Measurements from ENCODE around the gene ZNF724. TPM values are rescaled to one million over a fixed set of nuclear protein-coding genes. Genes with fewer than 3 reads are reported as not detected.
"Not testable (repeated sequence)": the region's sequence is repeated elsewhere in the genome, so short reads cannot be mapped to it uniquely, and the experiment has no call there.

The ZNF724 gene
- polyA plus RNA-seq, 4 donors = 0.27 to 3.3 (median 1.1) TPM; not detected in 1

DNA sequence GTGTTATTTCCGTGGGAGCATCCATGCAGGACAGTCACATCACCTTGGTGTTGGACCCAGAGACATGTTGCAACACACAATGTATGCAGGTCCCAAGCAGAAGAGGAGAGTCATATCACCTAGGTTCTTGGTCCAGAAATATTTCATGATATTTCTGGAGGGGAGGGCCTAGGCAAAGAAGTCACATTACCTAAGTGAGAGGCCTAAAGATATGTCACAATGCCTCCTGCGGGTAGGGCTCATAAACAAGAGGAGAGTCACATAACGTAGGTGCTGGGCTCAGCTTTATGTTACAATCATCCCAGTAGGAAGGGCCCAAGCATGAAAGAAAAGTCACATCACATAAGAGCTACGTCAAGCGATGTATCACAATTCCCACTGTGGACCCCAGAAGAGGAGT lies 10.8 kb upstream of the ZNF724 start:
- peaks cover 0 to 2% of the 10 kb centered on the region in 2 donors for H3K9me3 ChIP-seq (ENCODE audit: control insufficient read depth in 2 of 2, insufficient read depth in 1 of 2, low read depth in 1 of 2, low read length in 1 of 2)
- 86 to 97% (median 92%) methylated on average over 5 of the region's 5 CpGs for WGBS, 3 donors
- no peaks in the 10 kb centered on the region for H3K4me1 ChIP-seq (ENCODE audit: control insufficient read depth in 3 of 3, insufficient read depth in 2 of 3, low read depth in 1 of 3, low read length in 2 of 3)
- no peak overlapping the region for H3K4me3 ChIP-seq (ENCODE audit: low read depth in 1 of 3, low read length in 3 of 3)
- H3K27ac ChIP-seq (ENCODE audit: low read depth in 1 of 3, low read length in 2 of 3) = no peak overlapping the region
- H3K36me3 ChIP-seq (ENCODE audit: control insufficient read depth in 3 of 3, insufficient read depth in 2 of 3, low read depth in 1 of 3, low read length in 3 of 3) = peaks cover 0 to 11% (median 4%) of the 10 kb centered on the region in 3 donors
- DNase-seq = no peak
- FAIRE-seq = no peak
- H3K27me3 ChIP-seq (ENCODE audit: control insufficient read depth in 3 of 3, insufficient read depth in 3 of 3, low read length in 3 of 3) = no peaks in the 10 kb centered on the region

- Histone ChIP-seq H3K4me3 (ENCODE audit: low read depth in 1 of 3, low read length in 3 of 3) (no peak overlapping the region), H3K36me3 (ENCODE audit: control insufficient read depth in 3 of 3, insufficient read depth in 2 of 3, low read depth in 1 of 3, low read length in 3 of 3) (peaks cover 0 to 11% (median 4%) of the 10 kb centered on the region in 3 donors), H3K27me3 (ENCODE audit: control insufficient read depth in 3 of 3, insufficient read depth in 3 of 3, low read length in 3 of 3) (no peaks in the 10 kb centered on the region), H3K9me3 (ENCODE audit: control insufficient read depth in 2 of 2, insufficient read depth in 1 of 2, low read depth in 1 of 2, low read length in 1 of 2) (peaks cover 0 to 2% of the 10 kb centered on the region in 2 donors), H3K4me1 (ENCODE audit: control insufficient read depth in 3 of 3, insufficient read depth in 2 of 3, low read depth in 1 of 3, low read length in 2 of 3) (no peaks in the 10 kb centered on the region), H3K27ac (ENCODE audit: low read depth in 1 of 3, low read length in 2 of 3) (no peak overlapping the region)
- DNase-seq (no peak), FAIRE-seq (no peak)
- WGBS, 3 donors = 88 to 97% (median 91%) methylated on average over 2 of the region's 2 CpGs
Measured at GRCh38 chr19:23259961-23260360, 9.8 kb upstream of the ZNF724 start.

- no peak for FAIRE-seq
- Histone ChIP-seq H3K4me3 (ENCODE audit: low read depth in 1 of 3, low read length in 3 of 3) (no peak overlapping the region), H3K27ac (ENCODE audit: low read depth in 1 of 3, low read length in 2 of 3) (no peak overlapping the region), H3K27me3 (ENCODE audit: control insufficient read depth in 3 of 3, insufficient read depth in 3 of 3, low read length in 3 of 3) (no peaks in the 10 kb centered on the region), H3K4me1 (ENCODE audit: control insufficient read depth in 3 of 3, insufficient read depth in 2 of 3, low read depth in 1 of 3, low read length in 2 of 3) (no peaks in the 10 kb centered on the region), H3K9me3 (ENCODE audit: control insufficient read depth in 2 of 2, insufficient read depth in 1 of 2, low read depth in 1 of 2, low read length in 1 of 2) (peaks cover 0 to 2% of the 10 kb centered on the region in 2 donors), H3K36me3 (ENCODE audit: control insufficient read depth in 3 of 3, insufficient read depth in 2 of 3, low read depth in 1 of 3, low read length in 3 of 3) (peaks cover 0 to 11% (median 4%) of the 10 kb centered on the region in 3 donors)
- 87 to 94% (median 92%) methylated on average over 4 of the region's 4 CpGs for WGBS, 3 donors
- no peak for DNase-seq
Measured at GRCh38 chr19:23255700-23256099, 5.5 kb upstream of the ZNF724 start.

GRCh38 chr19:23254141-23254910 lies 4.1 kb upstream of the ZNF724 start:
- no peak overlapping the region for H3K4me3 ChIP-seq (ENCODE audit: low read depth in 1 of 3, low read length in 3 of 3)
- peaks cover 0 to 5% (median 2%) of the 10 kb centered on the region in 3 donors for H3K36me3 ChIP-seq (ENCODE audit: control insufficient read depth in 3 of 3, insufficient read depth in 2 of 3, low read depth in 1 of 3, low read length in 3 of 3)
- no peak for FAIRE-seq
- WGBS, 3 donors = 18 to 43% (median 43%) methylated on average over 5 of the region's 5 CpGs
- H3K27me3 ChIP-seq (ENCODE audit: control insufficient read depth in 3 of 3, insufficient read depth in 3 of 3, low read length in 3 of 3) = no peaks in the 10 kb centered on the region
- H3K4me1 ChIP-seq (ENCODE audit: control insufficient read depth in 3 of 3, insufficient read depth in 2 of 3, low read depth in 1 of 3, low read length in 2 of 3) = no peaks in the 10 kb centered on the region
- no peak for DNase-seq
- H3K9me3 ChIP-seq (ENCODE audit: control insufficient read depth in 2 of 2, insufficient read depth in 1 of 2, low read depth in 1 of 2, low read length in 1 of 2) = peaks cover 0 to 2% of the 10 kb centered on the region in 2 donors
- H3K27ac ChIP-seq (ENCODE audit: low read depth in 1 of 3, low read length in 2 of 3) = no peak overlapping the region

GRCh38 chr19:23253256-23253655 lies 3.1 kb upstream of the ZNF724 start:
- H3K4me3 ChIP-seq (ENCODE audit: low read depth in 1 of 3, low read length in 3 of 3); H3K9me3 ChIP-seq (ENCODE audit: control insufficient read depth in 2 of 2, insufficient read depth in 1 of 2, low read depth in 1 of 2, low read length in 1 of 2); H3K36me3 ChIP-seq (ENCODE audit: control insufficient read depth in 3 of 3, insufficient read depth in 2 of 3, low read depth in 1 of 3, low read length in 3 of 3); H3K27me3 ChIP-seq (ENCODE audit: control insufficient read depth in 3 of 3, insufficient read depth in 3 of 3, low read length in 3 of 3); H3K27ac ChIP-seq (ENCODE audit: low read depth in 1 of 3, low read length in 2 of 3); H3K4me1 ChIP-seq (ENCODE audit: control insufficient read depth in 3 of 3, insufficient read depth in 2 of 3, low read depth in 1 of 3, low read length in 2 of 3); FAIRE-seq; DNase-seq: not testable (repeated sequence)
- WGBS, 3 donors = 57 to 68% (median 63%) methylated on average over 3 of the region's 3 CpGs

- Histone ChIP-seq H3K36me3 (ENCODE audit: control insufficient read depth in 3 of 3, insufficient read depth in 2 of 3, low read depth in 1 of 3, low read length in 3 of 3) (peaks cover 0 to 9% (median 6%) of the 10 kb centered on the region in 3 donors), H3K27ac (ENCODE audit: low read depth in 1 of 3, low read length in 2 of 3) (no peak overlapping the region), H3K4me3 (ENCODE audit: low read depth in 1 of 3, low read length in 3 of 3) (no peak overlapping the region), H3K9me3 (ENCODE audit: control insufficient read depth in 2 of 2, insufficient read depth in 1 of 2, low read depth in 1 of 2, low read length in 1 of 2) (peaks cover 0 to 27% of the 10 kb centered on the region in 2 donors), H3K4me1 (ENCODE audit: control insufficient read depth in 3 of 3, insufficient read depth in 2 of 3, low read depth in 1 of 3, low read length in 2 of 3) (no peaks in the 10 kb centered on the region), H3K27me3 (ENCODE audit: control insufficient read depth in 3 of 3, insufficient read depth in 3 of 3, low read length in 3 of 3) (no peaks in the 10 kb centered on the region)
- 97 to 100% (median 99%) methylated on average over 1 of the region's 1 CpG for WGBS, 3 donors
- FAIRE-seq = no peak
- no peak for DNase-seq
Measured at GRCh38 chr19:23241419-23241818, 8.8 kb downstream of the ZNF724 start.

- H3K9me3 ChIP-seq (ENCODE audit: control insufficient read depth in 2 of 2, insufficient read depth in 1 of 2, low read depth in 1 of 2, low read length in 1 of 2) = peaks cover 0 to 43% of the 10 kb centered on the region in 2 donors
Measured at GRCh38 chr19:23222998-23223652, 27.1 kb downstream of the ZNF724 start.

GRCh38 chr19:23203841-23204344 lies 46.3 kb downstream of the ZNF724 start:
- H3K27ac ChIP-seq (ENCODE audit: low read depth in 1 of 3, low read length in 2 of 3) = no peak overlapping the region
- H3K36me3 ChIP-seq (ENCODE audit: control insufficient read depth in 3 of 3, insufficient read depth in 2 of 3, low read depth in 1 of 3, low read length in 3 of 3) = no peaks in the 10 kb centered on the region
- peaks cover 0 to 16% of the 10 kb centered on the region in 2 donors for H3K9me3 ChIP-seq (ENCODE audit: control insufficient read depth in 2 of 2, insufficient read depth in 1 of 2, low read depth in 1 of 2, low read length in 1 of 2)
- H3K4me1 ChIP-seq (ENCODE audit: control insufficient read depth in 3 of 3, insufficient read depth in 2 of 3, low read depth in 1 of 3, low read length in 2 of 3) = no peaks in the 10 kb centered on the region
- 15 to 40% (median 39%) methylated on average over 39 of the region's 39 CpGs for WGBS, 3 donors
- FAIRE-seq (no peak), DNase-seq (peak in 1 of 2 donors; percentile 18)
- H3K27me3 ChIP-seq (ENCODE audit: control insufficient read depth in 3 of 3, insufficient read depth in 3 of 3, low read length in 3 of 3) = no peaks in the 10 kb centered on the region
- H3K4me3 ChIP-seq (ENCODE audit: low read depth in 1 of 3, low read length in 3 of 3) = no peak overlapping the region

More at GRCh38 chr19:23222998-23223652, 27.1 kb downstream of the ZNF724 start:
- peaks cover 2 to 7% (median 6%) of the 10 kb centered on the region in 3 donors for H3K36me3 ChIP-seq (ENCODE audit: control insufficient read depth in 3 of 3, insufficient read depth in 2 of 3, low read depth in 1 of 3, low read length in 3 of 3)
- DNase-seq (no peak), FAIRE-seq (no peak)
- H3K4me3 ChIP-seq (ENCODE audit: low read depth in 1 of 3, low read length in 3 of 3) = no peak overlapping the region
- H3K27ac ChIP-seq (ENCODE audit: low read depth in 1 of 3, low read length in 2 of 3) = no peak overlapping the region
- H3K4me1 ChIP-seq (ENCODE audit: control insufficient read depth in 3 of 3, insufficient read depth in 2 of 3, low read depth in 1 of 3, low read length in 2 of 3) = no peaks in the 10 kb centered on the region
- WGBS, 3 donors = 92 to 96% (median 96%) methylated on average over 3 of the region's 3 CpGs
- no peaks in the 10 kb centered on the region for H3K27me3 ChIP-seq (ENCODE audit: control insufficient read depth in 3 of 3, insufficient read depth in 3 of 3, low read length in 3 of 3)
